Pancreas (tissue), 10 donors: ENCODE results near the gene TEKT1. TPM values are rescaled to one million over a fixed set of nuclear protein-coding genes. Genes with fewer than 3 reads are reported as not detected.

Experiments used
- ATAC-seq, 4 donors: fragments of 200-7000 bp; cut with Tn5 transposase; one replicate each; pipeline versions ENCODE4 v1.8.0 to v1.9.1; 2020; ENCODE audit warnings: mild to moderate bottlenecking in 4 of 4, moderate library complexity in 4 of 4
- DNase-seq, 6 donors: peaks; one replicate each; pipeline ENCODE4 v3.0.0-alpha.2; 2020
- FAIRE-seq: peaks from 2 replicates; lab custom pipeline; 2012; peaks lifted over from hg19 to GRCh38; lab: Jason Lieb, UNC
- H3K27ac ChIP-seq, 4 donors: fragments of 200-600 bp; sonication (generic); 1 replicate in 3 of 4; 2 replicates in 1 of 4; pipeline versions ENCODE4 v1.5.0 to v1.8.0; 2020
- H3K27me3 ChIP-seq, 4 donors: fragments of 200-600 bp; one replicate each; pipeline ENCODE4 v1.8.0; 2021
- H3K36me3 ChIP-seq, 3 donors: fragments of 200-600 bp; sonication (generic) in 1 of 3; one replicate each; pipeline versions ENCODE4 v1.5.0 to v1.8.0; 2020 to 2021
- H3K4me1 ChIP-seq, 3 donors: fragments of 200-600 bp; one replicate each; pipeline ENCODE4 v1.8.0; 2021
- H3K4me3 ChIP-seq, 4 donors: fragments of 200-600 bp; sonication (generic) in 2 of 4; one replicate each; pipeline versions ENCODE4 v1.5.0 to v1.8.0; 2020 to 2021
- H3K9me3 ChIP-seq, 4 donors: fragments of 200-600 bp; one replicate each; pipeline ENCODE4 v1.8.0; 2021
- WGBS, 2 donors: extraction: QIAGEN DNeasy Blood & Tissue Kit; methylation state at CpG; one replicate each; pipeline ENCODE4 v1.1.7; 2013; 5-methylcytosine and 5-hydroxymethylcytosine counted together
- intact Hi-C, 3 donors: fragments of 100-400 bp; cut with DNase I; formaldehyde crosslinking; loops; one replicate each; pipeline versions ENCODE4 v1.11.1 to v1.14.2; 2022
- polyA plus RNA-seq, 2 donors: library from polyadenylated mRNA; stranded (reverse); fragments of 200-250 nt; gene quantifications; one replicate each; pipeline ENCODE4 v1.2.3, GENCODE V29; 2013
- total RNA-seq, 6 donors: library from RNA; stranded (reverse); fragmentation: NEBNext Ultra II Directional in 4 of 6; extraction: Animal tissue kit (Norgen Biotek cat#: 25700) in 4 of 6; gene quantifications; one replicate each; pipeline versions ENCODE4 v1.2.1 to v1.2.4, GENCODE V29; 2021 to 2023
- TF ChIP-seq, protein P1 (sequence below), 4 donors: fragments of 200-600 bp; sonication (generic) in 3 of 4; IDR thresholded peaks; one replicate each; pipeline versions ENCODE4 v1.5.0 to v1.8.0; 2021; ENCODE audit warnings: antibody characterized with exemption in 4 of 4
- donor health status: healthy with polysubstance abuse.
- donor health status: DM: no; HTN: no; CAD: no; lungs with moderate emphysema.
- donor health status: DM: no; HTN: no; CAD: no.
- donor health status: control.
- donor health status: control.
- donor health status: Bipolar disorder and iron deficiency.
- donor health status: DM: yes; HTN: yes; CAD: no.
- donor health status: DM: no; HTN: no; CAD: no.
- donor health status: DM: no; HTN: no; CAD: no.
- donor health status: DM: yes; HTN: yes; CAD: no.

TEKT1 gene
- total and polyA plus RNA-seq, 8 donors = 0.07 to 0.28 TPM; not detected in 6

GRCh38 chr17:6812295-6812694 is 19.2 kb downstream of the TEKT1 start:
- TF ChIP-seq, protein P1, sequence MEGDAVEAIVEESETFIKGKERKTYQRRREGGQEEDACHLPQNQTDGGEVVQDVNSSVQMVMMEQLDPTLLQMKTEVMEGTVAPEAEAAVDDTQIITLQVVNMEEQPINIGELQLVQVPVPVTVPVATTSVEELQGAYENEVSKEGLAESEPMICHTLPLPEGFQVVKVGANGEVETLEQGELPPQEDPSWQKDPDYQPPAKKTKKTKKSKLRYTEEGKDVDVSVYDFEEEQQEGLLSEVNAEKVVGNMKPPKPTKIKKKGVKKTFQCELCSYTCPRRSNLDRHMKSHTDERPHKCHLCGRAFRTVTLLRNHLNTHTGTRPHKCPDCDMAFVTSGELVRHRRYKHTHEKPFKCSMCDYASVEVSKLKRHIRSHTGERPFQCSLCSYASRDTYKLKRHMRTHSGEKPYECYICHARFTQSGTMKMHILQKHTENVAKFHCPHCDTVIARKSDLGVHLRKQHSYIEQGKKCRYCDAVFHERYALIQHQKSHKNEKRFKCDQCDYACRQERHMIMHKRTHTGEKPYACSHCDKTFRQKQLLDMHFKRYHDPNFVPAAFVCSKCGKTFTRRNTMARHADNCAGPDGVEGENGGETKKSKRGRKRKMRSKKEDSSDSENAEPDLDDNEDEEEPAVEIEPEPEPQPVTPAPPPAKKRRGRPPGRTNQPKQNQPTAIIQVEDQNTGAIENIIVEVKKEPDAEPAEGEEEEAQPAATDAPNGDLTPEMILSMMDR (IDR thresholded peaks at IDR 0.05) = no peak
- ATAC-seq (no peak), FAIRE-seq (no peak), DNase-seq (no peak)
- H3K4me1 ChIP-seq = no peaks in the 10 kb centered on the region
- H3K9me3 ChIP-seq = no peaks in the 10 kb centered on the region
- H3K36me3 ChIP-seq = no peaks in the 10 kb centered on the region
- intact Hi-C loops = no loop called here
- H3K27ac ChIP-seq = no peak overlapping the region
- no peaks in the 10 kb centered on the region for H3K27me3 ChIP-seq
- H3K4me3 ChIP-seq = no peak overlapping the region
- 56 to 60% methylated on average over 9 of the region's 9 CpGs for WGBS, 2 donors

- 74 to 80% methylated on average over 9 of the region's 9 CpGs for WGBS, 2 donors
- Histone ChIP-seq H3K36me3 (no peaks in the 10 kb centered on the region), H3K27ac (no peak overlapping the region), H3K4me1 (no peaks in the 10 kb centered on the region), H3K27me3 (no peaks in the 10 kb centered on the region), H3K4me3 (no peak overlapping the region), H3K9me3 (no peaks in the 10 kb centered on the region)
- intact Hi-C loops = no loop called here
- ATAC-seq (no peak), DNase-seq (no peak), FAIRE-seq (no peak)
- TF ChIP-seq, protein P1 (IDR thresholded peaks at IDR 0.05) = no peak
Observed at GRCh38 chr17:6811510-6811909, 20.0 kb downstream of the TEKT1 start.

DNA sequence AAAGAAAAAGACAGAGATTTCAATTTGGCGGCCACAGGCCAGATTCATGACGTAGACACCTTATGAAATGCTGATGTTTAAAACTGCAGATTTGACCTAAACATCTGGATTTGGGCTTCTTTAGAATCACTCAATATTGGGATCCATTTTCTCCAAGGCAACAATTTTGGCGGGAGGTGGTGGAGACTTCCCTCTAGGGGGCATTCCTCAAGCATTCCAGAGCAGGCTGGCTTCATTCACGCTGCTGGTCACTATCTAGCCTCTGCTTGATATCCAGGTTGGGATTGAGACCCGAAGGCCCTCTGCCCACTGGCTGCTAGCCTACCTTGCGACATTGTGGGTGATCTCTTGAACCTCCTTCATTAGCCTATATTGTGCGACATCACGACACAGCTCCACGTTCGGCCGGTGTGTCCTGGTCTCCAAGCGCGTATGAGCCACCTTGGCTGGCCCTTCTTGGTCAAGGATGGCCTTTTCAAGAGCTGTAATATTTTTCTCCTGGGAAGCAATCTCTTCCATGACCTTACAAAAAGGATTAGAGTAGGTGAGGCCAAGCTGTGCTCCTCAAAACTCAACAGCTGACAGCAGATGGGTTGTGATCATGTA is 31.0 kb downstream of the TEKT1 start:
- Histone ChIP-seq H3K4me3 (no peak overlapping the region), H3K27ac (no peak overlapping the region), H3K4me1 (no peaks in the 10 kb centered on the region), H3K27me3 (no peaks in the 10 kb centered on the region), H3K36me3 (no peaks in the 10 kb centered on the region), H3K9me3 (no peaks in the 10 kb centered on the region)
- DNase-seq = no peak
- TF ChIP-seq, protein P1 (IDR thresholded peaks at IDR 0.05) = peak in 1 of 4 donors; percentile 9
- FAIRE-seq = no peak
- no peak for ATAC-seq
- WGBS, 2 donors = 82 to 83% methylated on average over 13 of the region's 13 CpGs
- intact Hi-C loops = no loop called here

GRCh38 chr17:6799738-6800137 is 31.8 kb downstream of the TEKT1 start:
- Histone ChIP-seq H3K4me3 (no peak overlapping the region), H3K27me3 (no peaks in the 10 kb centered on the region), H3K4me1 (no peaks in the 10 kb centered on the region), H3K9me3 (no peaks in the 10 kb centered on the region), H3K36me3 (no peaks in the 10 kb centered on the region), H3K27ac (no peak overlapping the region)
- WGBS, 2 donors = 69 to 78% methylated on average over 6 of the region's 6 CpGs
- ATAC-seq = no peak
- no peak for DNase-seq
- intact Hi-C loops = no loop called here
- FAIRE-seq = no peak
- TF ChIP-seq, protein P1 (IDR thresholded peaks at IDR 0.05) = no peak

DNA sequence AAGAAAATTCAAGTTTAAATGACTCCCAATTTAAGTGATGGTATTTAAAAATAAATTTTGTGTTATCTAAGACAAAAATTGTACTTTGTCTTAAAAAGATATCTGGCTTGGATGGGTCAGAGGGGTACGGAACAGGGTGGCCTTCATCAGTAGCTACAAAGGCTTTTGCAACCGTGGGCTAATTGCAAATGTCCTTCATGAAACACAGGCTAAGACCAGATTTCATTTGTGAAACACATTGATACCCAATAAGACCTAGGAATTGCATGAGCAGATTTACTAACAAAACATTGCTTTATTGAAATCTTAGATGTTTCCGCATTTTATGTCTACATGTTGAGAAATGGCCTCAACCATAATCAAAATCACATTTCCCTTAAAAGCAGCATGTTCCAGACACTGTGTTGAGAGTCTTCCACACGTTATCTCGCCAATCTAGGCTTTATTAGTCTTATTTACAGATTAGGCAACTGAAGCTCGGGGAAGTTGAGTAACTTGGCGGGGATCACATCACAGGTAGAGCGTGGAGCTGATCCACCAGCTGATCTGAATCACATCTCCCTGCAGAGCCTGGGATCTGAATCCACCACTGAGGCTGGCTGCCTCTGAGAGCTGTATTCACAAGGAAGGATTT is 33.7 kb downstream of the TEKT1 start:
- TF ChIP-seq, protein P1 (IDR thresholded peaks at IDR 0.05) = no peak
- 67 to 76% methylated on average over 8 of the region's 8 CpGs for WGBS, 2 donors
- intact Hi-C loops = no loop called here
- H3K27me3 ChIP-seq = no peaks in the 10 kb centered on the region
- no peak for DNase-seq
- no peaks in the 10 kb centered on the region for H3K4me1 ChIP-seq
- no peak overlapping the region for H3K27ac ChIP-seq
- FAIRE-seq = no peak
- H3K9me3 ChIP-seq = no peaks in the 10 kb centered on the region
- H3K36me3 ChIP-seq = no peaks in the 10 kb centered on the region
- ATAC-seq = no peak
- H3K4me3 ChIP-seq = no peak overlapping the region
